Brain microvascular endothelial cell (primary cell): ENCODE results near the gene C12orf50.
"Not testable (repeated sequence)": the region's sequence is repeated elsewhere in the genome, so short reads cannot be mapped to it uniquely, and the experiment has no call there.

Experiments used
- DNase-seq: peaks from one replicate; pipeline ENCODE4 v3.0.0-alpha.2; 2020
- H3K27ac ChIP-seq: fragments of 250-450 bp; sonication (Bioruptor Pico); 2 replicates; pipeline ENCODE4 v1.5.1; 2020; ENCODE audit warnings: mild to moderate bottlenecking, moderate library complexity
- H3K27me3 ChIP-seq: fragments of 250-450 bp; sonication (Bioruptor Pico); replicated peaks from 2 replicates; pipeline ENCODE4 v1.5.1; 2020; ENCODE audit warnings: mild to moderate bottlenecking
- H3K36me3 ChIP-seq: fragments of 250-450 bp; sonication (Bioruptor Pico); replicated peaks from 2 replicates; pipeline ENCODE4 v1.5.1; 2020; ENCODE audit warnings: mild to moderate bottlenecking
- H3K4me3 ChIP-seq: 2 replicates; pipeline ENCODE4 v1.5.1; 2011; ENCODE audit warnings: low read depth, mild to moderate bottlenecking, control low read depth, low read length, moderate library complexity
- CTCF ChIP-seq: IDR thresholded peaks from 2 replicates; pipeline ENCODE4 v1.5.1; 2011; ENCODE audit warnings: low read depth, mild to moderate bottlenecking, moderate library complexity, low read length, control low read depth, inconsistent platforms; ENCODE audit errors: missing control alignments
- in situ Hi-C: cut with HindIII; loops from 2 replicates; pipeline ENCODE4 v1.10.0; 2017; ENCODE audit warnings: low sequenced_read_pairs, low pct_ligation_motif_present

Gene C12orf50

GRCh38 chr12:87960566-87960965 is 68.6 kb downstream of the C12orf50 start:
- Histone ChIP-seq H3K27ac (no peak overlapping the region), H3K36me3 (no peaks in the 10 kb centered on the region), H3K4me3 (no peak overlapping the region), H3K27me3 (no peaks in the 10 kb centered on the region)
- DNase-seq = no peak
- in situ Hi-C loops = no loop called here
- TF ChIP-seq CTCF = no peak

GRCh38 chr12:87954028-87954427 is 75.2 kb downstream of the C12orf50 start:
- DNase-seq, in situ Hi-C loops, H3K4me3 ChIP-seq, H3K27ac ChIP-seq, H3K36me3 ChIP-seq, H3K27me3 ChIP-seq: not testable (repeated sequence)

- Histone ChIP-seq H3K27me3 (no peaks in the 10 kb centered on the region), H3K36me3 (no peaks in the 10 kb centered on the region), H3K4me3 (no peak overlapping the region), H3K27ac (no peak overlapping the region)
- DNase-seq = peak; percentile 47
- in situ Hi-C loops = no loop called here
- TF ChIP-seq CTCF = peak; percentile 61
These were observed 75.8 kb downstream of the C12orf50 start for GRCh38 chr12:87953256-87953860.

GRCh38 chr12:87952850-87953249 is 76.4 kb downstream of the C12orf50 start:
- no peak for DNase-seq
- in situ Hi-C loops = no loop called here
- TF ChIP-seq CTCF = no peak

GRCh38 chr12:87952223-87952622 is 77.0 kb downstream of the C12orf50 start:
- Histone ChIP-seq H3K27me3 (no peaks in the 10 kb centered on the region), H3K36me3 (no peaks in the 10 kb centered on the region), H3K4me3 (no peak overlapping the region), H3K27ac (no peak overlapping the region)
- TF ChIP-seq CTCF = no peak
- DNase-seq = no peak
- in situ Hi-C loops = no loop called here

More at GRCh38 chr12:87952850-87953249, 76.4 kb downstream of the C12orf50 start:
- Histone ChIP-seq H3K36me3 (no peaks in the 10 kb centered on the region), H3K27ac (no peak overlapping the region), H3K27me3 (no peaks in the 10 kb centered on the region), H3K4me3 (no peak overlapping the region)

GRCh38 chr12:87943762-87944161 is 85.4 kb downstream of the C12orf50 start:
- Histone ChIP-seq H3K27ac (no peak overlapping the region), H3K4me3 (no peak overlapping the region), H3K27me3 (no peaks in the 10 kb centered on the region), H3K36me3 (no peaks in the 10 kb centered on the region)
- DNase-seq = no peak
- in situ Hi-C loops = no loop called here
- no peak for TF ChIP-seq CTCF
